Measurements from ENCODE around the gene SF1. TPM values are rescaled to one million over a fixed set of nuclear protein-coding genes. Genes with fewer than 3 reads are reported as not detected.

SF1 gene
- total RNA-seq, 4 donors from 2014 or later, result 199 to 285 (median 234) TPM

GRCh38 chr11:64801561-64802369 is 23.4 kb upstream of the SF1 start:
- Histone ChIP-seq H3K36me3 (peaks cover 16 to 67% (median 54%) of the 10 kb centered on the region in 4 donors), H3K4me1 (peaks cover 20 to 38% (median 29%) of the 10 kb centered on the region in 4 donors), H3K27me3 (no peaks in the 10 kb centered on the region), H3K9me3 (no peaks in the 10 kb centered on the region), H3K4me3 (peak overlapping the region; percentile 73 to 84 (median 78)), H3K27ac (replicated peaks in 1 of 4) (peak overlapping the region; percentile 85 to 93 (median 88))
- 60% methylated on average over 11 of the region's 13 CpGs for WGBS
- intact Hi-C loops (cut with DNase I), result loop anchor here (2.0 kb wide), 1 partner anchor 57 kb away; the partner anchor contains the start of gene RASGRP2
- no peak for DNase-seq (ENCODE audit: extremely low spot score)
- TF ChIP-seq POLR2AphosphoS5 (IDR thresholded peaks at IDR 0.05), result no peak
- TF ChIP-seq EP300 (IDR thresholded peaks at IDR 0.05), result no peak
- TF ChIP-seq, protein P1, sequence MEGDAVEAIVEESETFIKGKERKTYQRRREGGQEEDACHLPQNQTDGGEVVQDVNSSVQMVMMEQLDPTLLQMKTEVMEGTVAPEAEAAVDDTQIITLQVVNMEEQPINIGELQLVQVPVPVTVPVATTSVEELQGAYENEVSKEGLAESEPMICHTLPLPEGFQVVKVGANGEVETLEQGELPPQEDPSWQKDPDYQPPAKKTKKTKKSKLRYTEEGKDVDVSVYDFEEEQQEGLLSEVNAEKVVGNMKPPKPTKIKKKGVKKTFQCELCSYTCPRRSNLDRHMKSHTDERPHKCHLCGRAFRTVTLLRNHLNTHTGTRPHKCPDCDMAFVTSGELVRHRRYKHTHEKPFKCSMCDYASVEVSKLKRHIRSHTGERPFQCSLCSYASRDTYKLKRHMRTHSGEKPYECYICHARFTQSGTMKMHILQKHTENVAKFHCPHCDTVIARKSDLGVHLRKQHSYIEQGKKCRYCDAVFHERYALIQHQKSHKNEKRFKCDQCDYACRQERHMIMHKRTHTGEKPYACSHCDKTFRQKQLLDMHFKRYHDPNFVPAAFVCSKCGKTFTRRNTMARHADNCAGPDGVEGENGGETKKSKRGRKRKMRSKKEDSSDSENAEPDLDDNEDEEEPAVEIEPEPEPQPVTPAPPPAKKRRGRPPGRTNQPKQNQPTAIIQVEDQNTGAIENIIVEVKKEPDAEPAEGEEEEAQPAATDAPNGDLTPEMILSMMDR (IDR thresholded peaks at IDR 0.05), result no peak
- no peak for TF ChIP-seq POLR2A (IDR thresholded peaks at IDR 0.05; ENCODE audit: low read depth)

- intact Hi-C loops (cut with DNase I), result no loop called here
- Histone ChIP-seq H3K36me3 (peaks cover 22 to 67% (median 56%) of the 10 kb centered on the region in 4 donors), H3K27me3 (no peaks in the 10 kb centered on the region), H3K27ac (replicated peaks in 1 of 4) (peak overlapping the region in 3 of 4 donors; percentile 85 to 93 (median 87)), H3K4me1 (peaks cover 20 to 38% (median 29%) of the 10 kb centered on the region in 4 donors), H3K4me3 (no peak overlapping the region), H3K9me3 (no peaks in the 10 kb centered on the region)
- WGBS, result 81% methylated on average over 8 of the region's 9 CpGs
- no peak for DNase-seq (ENCODE audit: extremely low spot score)
- TF ChIP-seq POLR2AphosphoS5 (IDR thresholded peaks at IDR 0.05) (no peak), EP300 (IDR thresholded peaks at IDR 0.05) (no peak), POLR2A (IDR thresholded peaks at IDR 0.05; ENCODE audit: low read depth) (no peak)
- TF ChIP-seq, protein P1 (IDR thresholded peaks at IDR 0.05), result no peak
Measured at GRCh38 chr11:64801158-64801464, 22.8 kb upstream of the SF1 start.

- WGBS, result 84% methylated on average over 14 of the region's 26 CpGs
- Histone ChIP-seq H3K27me3 (no peaks in the 10 kb centered on the region), H3K36me3 (peaks cover 25 to 67% (median 56%) of the 10 kb centered on the region in 4 donors), H3K27ac (replicated peaks in 1 of 4) (peak overlapping the region in 3 of 4 donors; percentile 51 to 93 (median 87)), H3K4me3 (no peak overlapping the region), H3K9me3 (no peaks in the 10 kb centered on the region), H3K4me1 (peaks cover 20 to 38% (median 29%) of the 10 kb centered on the region in 4 donors)
- TF ChIP-seq, protein P1 (IDR thresholded peaks at IDR 0.05), result no peak
- TF ChIP-seq POLR2A (IDR thresholded peaks at IDR 0.05; ENCODE audit: low read depth) (no peak), POLR2AphosphoS5 (IDR thresholded peaks at IDR 0.05) (no peak), EP300 (IDR thresholded peaks at IDR 0.05) (no peak)
- intact Hi-C loops (cut with DNase I), result no loop called here
- no peak for DNase-seq (ENCODE audit: extremely low spot score)
Measured at GRCh38 chr11:64800303-64801157, 22.2 kb upstream of the SF1 start.

GRCh38 chr11:64799623-64800302 is 21.4 kb upstream of the SF1 start:
- Histone ChIP-seq H3K9me3 (no peaks in the 10 kb centered on the region), H3K4me1 (peaks cover 20 to 37% (median 29%) of the 10 kb centered on the region in 4 donors), H3K27ac (replicated peaks in 1 of 4) (no peak overlapping the region), H3K4me3 (no peak overlapping the region), H3K27me3 (no peaks in the 10 kb centered on the region), H3K36me3 (peaks cover 20 to 66% (median 51%) of the 10 kb centered on the region in 4 donors)
- intact Hi-C loops (cut with DNase I), result no loop called here
- 62% methylated on average over 9 of the region's 14 CpGs for WGBS
- DNase-seq (ENCODE audit: extremely low spot score), result no peak
- TF ChIP-seq POLR2AphosphoS5 (IDR thresholded peaks at IDR 0.05) (no peak), POLR2A (IDR thresholded peaks at IDR 0.05; ENCODE audit: low read depth) (no peak), EP300 (IDR thresholded peaks at IDR 0.05) (no peak)
- TF ChIP-seq, protein P1 (IDR thresholded peaks at IDR 0.05), result no peak

Data from esophagus muscularis mucosa (tissue), 4 donors.